DOHH2 (cell line): ENCODE data around the gene WDR33.

Source experiments
- H3F3A ChIP-seq: fragments of 200-600 bp; sonication (generic), shearing (Covaris generic); 2 replicates; pipeline ENCODE4 v1.6.0; 2016; ENCODE audit warnings: antibody characterized with exemption, mild to moderate bottlenecking; ENCODE audit not compliant: control insufficient read depth, insufficient read depth
- H3K27ac ChIP-seq: fragments of 200-600 bp; sonication (generic); 2 replicates; pipeline ENCODE4 v1.5.1; 2014; ENCODE audit warnings: low read depth, mild to moderate bottlenecking, low read length, moderate library complexity
- H3K27me3 ChIP-seq: fragments of 200-600 bp; sonication (generic); 2 replicates; pipeline ENCODE4 v1.6.1; 2014; ENCODE audit warnings: mild to moderate bottlenecking, low read length, mixed read lengths; ENCODE audit not compliant: control insufficient read depth
- H3K36me3 ChIP-seq: fragments of 200-600 bp; sonication (generic); 2 replicates; pipeline ENCODE4 v1.6.1; 2014; ENCODE audit warnings: mild to moderate bottlenecking, low read length, moderate library complexity, mixed read lengths; ENCODE audit not compliant: control insufficient read depth
- H3K4me1 ChIP-seq: fragments of 200-600 bp; sonication (generic); 2 replicates; pipeline ENCODE4 v1.6.1; 2014; ENCODE audit warnings: mild to moderate bottlenecking, low read length, mixed read lengths; ENCODE audit not compliant: control insufficient read depth
- H3K4me2 ChIP-seq: fragments of 200-600 bp; sonication (generic); 2 replicates; pipeline ENCODE4 v1.6.0; 2014; ENCODE audit warnings: mild to moderate bottlenecking, low read length, moderate library complexity
- H3K4me3 ChIP-seq: fragments of 200-600 bp; sonication (generic); 2 replicates; pipeline ENCODE4 v1.5.1; 2014; ENCODE audit warnings: mild to moderate bottlenecking, low read length, mixed read lengths
- H3K79me2 ChIP-seq: fragments of 200-600 bp; sonication (generic); 2 replicates; pipeline ENCODE4 v1.6.1; 2014; ENCODE audit warnings: mild to moderate bottlenecking, low read length, mixed read lengths; ENCODE audit not compliant: control insufficient read depth
- H3K9me2 ChIP-seq: fragments of 200-600 bp; sonication (generic); replicated peaks from 2 replicates; pipeline ENCODE4 v1.6.1; 2014; ENCODE audit warnings: mild to moderate bottlenecking, low read length, mixed read lengths; ENCODE audit not compliant: control insufficient read depth
- H3K9me3 ChIP-seq: fragments of 200-600 bp; sonication (generic); 2 replicates; pipeline ENCODE4 v1.6.1; 2014; ENCODE audit warnings: antibody characterized with exemption, low read length, mixed read lengths; ENCODE audit not compliant: control insufficient read depth, insufficient read depth
- H4K20me1 ChIP-seq: fragments of 200-600 bp; sonication (generic); 2 replicates; pipeline ENCODE4 v1.6.0; 2014; ENCODE audit warnings: low read depth, mild to moderate bottlenecking, antibody characterized with exemption, low read length, moderate library complexity; ENCODE audit not compliant: control insufficient read depth, insufficient read depth
- CTCF ChIP-seq: fragments of 200-600 bp; sonication (generic); IDR thresholded peaks from one replicate; pipeline ENCODE4 v1.5.1; 2014; ENCODE audit warnings: antibody characterized with exemption, mild to moderate bottlenecking, low read depth, low read length; ENCODE audit not compliant: poor library complexity, severe bottlenecking
- EZH2phosphoT487 ChIP-seq: fragments of 200-600 bp; sonication (generic); IDR thresholded peaks from 2 replicates; pipeline ENCODE4 v1.6.1; 2017; ENCODE audit warnings: borderline replicate concordance, mild to moderate bottlenecking, antibody characterized with exemption, low read length, moderate library complexity, mixed read lengths

WDR33 gene

GRCh38 chr2:127784965-127785518, 25.9 kb downstream of the WDR33 start:
- Histone ChIP-seq H3F3A (peaks cover 5% of the 10 kb centered on the region; the same call in 1 of the 2 replicates), H3K4me2 (no peak overlapping the region), H3K27me3 (no peaks in the 10 kb centered on the region), H3K36me3 (peaks cover 42% of the 10 kb centered on the region), H3K4me3 (no peak overlapping the region), H3K9me3 (no peaks in the 10 kb centered on the region), H3K79me2 (peaks cover 70% of the 10 kb centered on the region), H3K9me2 (no peaks in the 10 kb centered on the region), H3K27ac (no peak overlapping the region), H4K20me1 (peaks cover 9% of the 10 kb centered on the region), H3K4me1 (peaks cover 15% of the 10 kb centered on the region)
- TF ChIP-seq EZH2phosphoT487 (no peak), CTCF (no peak)

- Histone ChIP-seq H3K9me2 (no peaks in the 10 kb centered on the region), H4K20me1 (peaks cover 9% of the 10 kb centered on the region), H3K27me3 (no peaks in the 10 kb centered on the region), H3K4me2 (no peak overlapping the region), H3K9me3 (no peaks in the 10 kb centered on the region), H3K36me3 (peaks cover 43% of the 10 kb centered on the region), H3F3A (peaks cover 4% of the 10 kb centered on the region; the same call in 1 of the 2 replicates), H3K27ac (no peak overlapping the region), H3K4me3 (no peak overlapping the region), H3K79me2 (peaks cover 85% of the 10 kb centered on the region), H3K4me1 (peaks cover 21% of the 10 kb centered on the region)
- TF ChIP-seq EZH2phosphoT487 (no peak), CTCF (no peak)
These were observed 27.9 kb downstream of the WDR33 start for GRCh38 chr2:127783101-127783500.

- peaks cover 100% of the 10 kb centered on the region for H3K79me2 ChIP-seq
These were observed 32.1 kb downstream of the WDR33 start for GRCh38 chr2:127778850-127779249.

More at GRCh38 chr2:127778850-127779249, 32.1 kb downstream of the WDR33 start:
- no peak overlapping the region for H3K4me2 ChIP-seq
- no peak for TF ChIP-seq CTCF
- H3K27me3 ChIP-seq = no peaks in the 10 kb centered on the region
- peaks cover 54% of the 10 kb centered on the region for H3K4me1 ChIP-seq
- H3K27ac ChIP-seq = no peak overlapping the region
- H3F3A ChIP-seq = peaks cover 5% of the 10 kb centered on the region; the same call in 1 of the 2 replicates
- no peaks in the 10 kb centered on the region for H3K9me2 ChIP-seq
- peaks cover 23% of the 10 kb centered on the region for H3K36me3 ChIP-seq
- no peaks in the 10 kb centered on the region for H3K9me3 ChIP-seq
- no peak overlapping the region for H3K4me3 ChIP-seq
- peaks cover 11% of the 10 kb centered on the region for H4K20me1 ChIP-seq
